HCT116 (cell line): ENCODE results near the gene HOXA2. TPM values are rescaled to one million over a fixed set of nuclear protein-coding genes. Genes with fewer than 3 reads are reported as not detected.

ENCODE experiments used
- ATAC-seq: fragments of 200-7000 bp; cut with Tn5 transposase; 2 replicates; pipeline ENCODE4 v1.9.1; 2020; ENCODE audit warnings: mild to moderate bottlenecking, moderate library complexity
- BruUV-seq: library from RNA; stranded (reverse); fragments of 400-500 nt; replicated peaks from 2 replicates; lab custom pipeline; 2021; lab: Mats Ljungman, UMichigan
- CTCF ChIA-PET: fragments of 300-600 bp; sonication (Branson Sonifier 250); formaldehyde crosslinking; loops from one replicate; lab custom pipeline; 2021; ENCODE audit warnings: antibody characterized with exemption; lab: Charles Lee
- POLR2A ChIA-PET: fragments of 300-600, 350-600 bp; sonication (Branson Sonifier 250); formaldehyde crosslinking; loops from one replicate; lab custom pipeline; 2021; ENCODE audit warnings: antibody characterized with exemption; lab: Charles Lee
- RAD21 ChIA-PET, 2 experiments: fragments of 300-600 bp; sonication (Branson Sonifier 250); formaldehyde crosslinking; loops; one replicate each; lab custom pipeline; 2023; ENCODE audit warnings: low total read pairs in 2 of 2; ENCODE audit not compliant: uncharacterized antibody in 2 of 2, unreplicated experiment in 2 of 2, low non-redundant PET in 1 of 2; lab: Charles Lee
- DNase-seq: peaks from one replicate; pipeline ENCODE4 v3.0.0-alpha.2; 2010; ENCODE audit warnings: low read depth, low spot score
- H2AFZ ChIP-seq: fragments of 200-600 bp; shearing (Covaris generic), sonication (generic); 2 replicates; pipeline ENCODE4 v1.6.1; 2017; ENCODE audit warnings: low read depth, mixed run types, mixed read lengths, antibody characterized with exemption, low read length; ENCODE audit not compliant: poor library complexity, severe bottlenecking
- H3K27ac ChIP-seq: 2 replicates; pipeline ENCODE4 v1.5.1; 2012; ENCODE audit warnings: low read depth, low read length
- H3K27me3 ChIP-seq: fragments of 200-600 bp; sonication (generic); 2 replicates; pipeline ENCODE4 v1.6.1; 2016; ENCODE audit warnings: mixed run types, low read length, mixed read lengths; ENCODE audit not compliant: insufficient read depth
- H3K36me3 ChIP-seq, 2 experiments: fragments of 200-500 bp in 1 of 2; fragments of 200-600 bp in 1 of 2; sonication (Bioruptor generic) in 1 of 2; sonication (generic) in 1 of 2; 2 replicates each; pipeline versions ENCODE4 v1.5.1 to v1.6.1; 2014 to 2016; ENCODE audit warnings: low read length in 2 of 2, inconsistent platforms in 1 of 2, mixed read lengths in 1 of 2, mixed run types in 1 of 2; ENCODE audit not compliant: insufficient read depth in 2 of 2, control insufficient read depth in 1 of 2
- H3K4me1 ChIP-seq, 2 experiments: fragments of 200-600 bp in 1 of 2; sonication (generic) in 1 of 2; 2 replicates each; pipeline versions ENCODE4 v1.5.1 to v1.6.1; 2012 to 2017; ENCODE audit warnings: low read length in 2 of 2, inconsistent platforms in 1 of 2, mild to moderate bottlenecking in 1 of 2, mixed read lengths in 1 of 2, mixed run types in 1 of 2, moderate library complexity in 1 of 2; ENCODE audit not compliant: insufficient read depth in 2 of 2, control insufficient read depth in 1 of 2
- H3K4me2 ChIP-seq: fragments of 200-600 bp; sonication (generic); 2 replicates; pipeline ENCODE4 v1.6.1; 2017; ENCODE audit warnings: mixed run types, low read length, mixed read lengths
- H3K4me3 ChIP-seq, 2 experiments: fragments of 200-600 bp in 1 of 2; sonication (generic) in 1 of 2; replicated peaks in 1 of 2; 2 replicates each; pipeline ENCODE4 v1.5.1; 2011 to 2016; ENCODE audit warnings: low read length in 2 of 2, control low read depth in 1 of 2, low read depth in 1 of 2, mild to moderate bottlenecking in 1 of 2, mixed read lengths in 1 of 2, mixed run types in 1 of 2
- H3K79me2 ChIP-seq: fragments of 200-600 bp; sonication (generic); 2 replicates; pipeline ENCODE4 v1.6.1; 2017; ENCODE audit warnings: mild to moderate bottlenecking, mixed run types, low read length, moderate library complexity, mixed read lengths; ENCODE audit not compliant: insufficient read depth
- H3K9ac ChIP-seq: fragments of 200-600 bp; sonication (generic); 2 replicates; pipeline ENCODE4 v1.6.1; 2016; ENCODE audit warnings: low read length, mixed read lengths
- H3K9me2 ChIP-seq: fragments of 200-600 bp; sonication (generic), shearing (Covaris generic); 2 replicates; pipeline ENCODE4 v1.6.1; 2017; ENCODE audit warnings: mixed run types, mild to moderate bottlenecking, moderate library complexity; ENCODE audit not compliant: insufficient read depth
- H3K9me3 ChIP-seq, 2 experiments: fragments of 200-500 bp in 1 of 2; fragments of 200-600 bp in 1 of 2; sonication (Bioruptor generic) in 1 of 2; sonication (generic) in 1 of 2; 2 replicates each; pipeline ENCODE4 v1.6.1; 2014 to 2017; ENCODE audit warnings: low read length in 2 of 2, mixed read lengths in 2 of 2, inconsistent platforms in 1 of 2, low read depth in 1 of 2, mild to moderate bottlenecking in 1 of 2, mixed run types in 1 of 2, moderate library complexity in 1 of 2; ENCODE audit not compliant: control insufficient read depth in 1 of 2, insufficient read depth in 1 of 2
- H4K20me1 ChIP-seq: fragments of 200-600 bp; sonication (generic), shearing (Covaris generic); 2 replicates; pipeline ENCODE4 v1.6.1; 2017; ENCODE audit warnings: mixed run types, mild to moderate bottlenecking, moderate library complexity; ENCODE audit not compliant: insufficient read depth
- ATF3 ChIP-seq: IDR thresholded peaks from 2 replicates; pipeline ENCODE4 v1.6.1; 2012
- CBX3 ChIP-seq: IDR thresholded peaks from 2 replicates; pipeline ENCODE4 v1.6.1; 2012; ENCODE audit warnings: low read depth
- ELF1 ChIP-seq: IDR thresholded peaks from 2 replicates; pipeline ENCODE4 v1.6.1; 2012; ENCODE audit warnings: low read depth, borderline replicate concordance
- EZH2phosphoT487 ChIP-seq: fragments of 200-600 bp; IDR thresholded peaks from 2 replicates; pipeline ENCODE4 v1.6.1; 2018; ENCODE audit warnings: antibody characterized with exemption, borderline replicate concordance
- JUND ChIP-seq: IDR thresholded peaks from 2 replicates; pipeline ENCODE4 v1.6.1; 2012
- RAD21 ChIP-seq: IDR thresholded peaks from 2 replicates; pipeline ENCODE4 v1.6.1; 2012; ENCODE audit warnings: low read depth, mild to moderate bottlenecking
- ZFX ChIP-seq: fragments of 450-650 bp; IDR thresholded peaks from 2 replicates; pipeline ENCODE4 v1.6.1; 2017
- ZNF274 ChIP-seq: fragments of 200-500 bp; sonication (Bioruptor generic); IDR thresholded peaks from 2 replicates; pipeline ENCODE4 v1.6.1; 2014; ENCODE audit warnings: mild to moderate bottlenecking, low read depth, low read length, inconsistent platforms
- intact Hi-C: fragments of 100-400 bp; cut with micrococcal nuclease; formaldehyde crosslinking; loops from 2 replicates; pipeline ENCODE4 v1.10.0; 2022
- total RNA-seq: library from RNA; stranded (reverse); gene quantifications from one replicate; pipeline ENCODE4 v1.2.1, GENCODE V29; 2021; ENCODE audit not compliant: unreplicated experiment
- TF ChIP-seq, protein P1 (sequence below): IDR thresholded peaks from 2 replicates; pipeline ENCODE4 v1.6.1; 2012

Gene HOXA2
- total RNA-seq, 1 experiment from 2014 or later = 0.57 TPM

GRCh38 chr7:27117887-27118491, 15.5 kb upstream of the HOXA2 start:
- Histone ChIP-seq H3K4me2 (no peak overlapping the region), H3K9ac (no peak overlapping the region), H3K4me1 (peaks cover 44 to 74% of the 10 kb centered on the region in 2 experiments), H3K4me3 (no peak overlapping the region), H3K27me3 (peaks cover 12% of the 10 kb centered on the region; the same call in 1 of the 2 replicates), H3K79me2 (peaks cover 4% of the 10 kb centered on the region; the same call in 1 of the 2 replicates), H3K36me3 (no peaks in the 10 kb centered on the region), H3K9me3 (no peaks in the 10 kb centered on the region), H2AFZ (no peak overlapping the region), H3K27ac (no peak overlapping the region), H3K9me2 (no peaks in the 10 kb centered on the region), H4K20me1 (no peaks in the 10 kb centered on the region)
- DNase-seq (no peak), ATAC-seq (no peak)
- intact Hi-C loops = no loop called here
- RAD21 ChIA-PET = no interaction called here
- TF ChIP-seq, protein P1, sequence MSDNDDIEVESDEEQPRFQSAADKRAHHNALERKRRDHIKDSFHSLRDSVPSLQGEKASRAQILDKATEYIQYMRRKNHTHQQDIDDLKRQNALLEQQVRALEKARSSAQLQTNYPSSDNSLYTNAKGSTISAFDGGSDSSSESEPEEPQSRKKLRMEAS = no peak
- TF ChIP-seq ZFX = no peak
- TF ChIP-seq ELF1 = no peak
- TF ChIP-seq JUND = no peak
- TF ChIP-seq CBX3 = no peak
- CTCF ChIA-PET = no interaction called here
- POLR2A ChIA-PET = no interaction called here
- BruUV-seq = no TSS peak

GRCh38 chr7:27116962-27117886, 14.7 kb upstream of the HOXA2 start:
- CTCF ChIA-PET = no interaction called here
- no TSS peak for BruUV-seq
- DNase-seq = no peak
- Histone ChIP-seq H3K79me2 (peaks cover 12% of the 10 kb centered on the region), H3K27ac (no peak overlapping the region), H4K20me1 (no peaks in the 10 kb centered on the region), H3K27me3 (peaks cover 10% of the 10 kb centered on the region; the same call in 1 of the 2 replicates), H3K9ac (no peak overlapping the region), H3K9me2 (no peaks in the 10 kb centered on the region), H2AFZ (no peak overlapping the region)
- intact Hi-C loops = no loop called here
- TF ChIP-seq ELF1 (no peak), ATF3 (no peak), CBX3 (no peak), JUND (no peak), RAD21 (no peak), ZNF274 (no peak), EZH2phosphoT487 (no peak)
- TF ChIP-seq, all 23 proteins: peak for 0
- ChIA-PET RAD21 (no interaction called here), POLR2A (no interaction called here)
- Histone ChIP-seq H3K4me3 (no peak overlapping the region), H3K4me2 (peak overlapping the region; percentile 92; the same call in 1 of the 2 replicates), H3K36me3 (no peaks in the 10 kb centered on the region), H3K4me1 (peaks cover 50 to 81% of the 10 kb centered on the region in 2 experiments), H3K9me3 (no peaks in the 10 kb centered on the region)
- ATAC-seq = no peak
